K562 (cell line): ENCODE results near the gene HIPK2. TPM values are rescaled to one million over a fixed set of nuclear protein-coding genes. Genes with fewer than 3 reads are reported as not detected.

Experiments
- ATAC-seq: fragments of 200-7000 bp; cut with Tn5 transposase; 3 replicates; pipeline ENCODE4 v1.9.1; 2020; ENCODE audit warnings: moderate library complexity
- BruUV-seq: library from RNA; stranded (reverse); fragments of 400-500 nt; replicated peaks from 2 replicates; lab custom pipeline; 2021; lab: Mats Ljungman, UMichigan
- CTCF ChIA-PET: fragments of 300-600 bp; formaldehyde crosslinking; extraction: SDS; loops from one replicate; lab custom pipeline; 2021; ENCODE audit warnings: low intra/inter-chr PET ratio; lab: Yijun Ruan, JAX
- POLR2A ChIA-PET: fragments of 300-600, 350-650 bp; sonication (Branson Sonifier 250); formaldehyde crosslinking; extraction: SDS; loops from one replicate; lab custom pipeline; 2021; ENCODE audit warnings: antibody characterized with exemption, inconsistent platforms; lab: Yijun Ruan, JAX
- DNase-seq, 4 experiments: peaks; one replicate each; pipeline versions ENCODE4 v3.0.0 to v3.0.0-alpha.2; 2011 to 2018; ENCODE audit warnings: low spot score in 3 of 4, mixed read lengths in 3 of 4; ENCODE audit errors: extremely low read depth in 1 of 4
- FAIRE-seq: peaks from 2 replicates; lab custom pipeline; 2011; peaks lifted over from hg19 to GRCh38; lab: Jason Lieb, UNC
- H2AFZ ChIP-seq: 2 replicates; pipeline ENCODE4 v1.6.0; 2011; ENCODE audit warnings: low read depth, low read length, control low read depth, inconsistent platforms
- H3K27ac ChIP-seq: fragments of 200-600 bp; 3 replicates; pipeline ENCODE4 v1.8.0; 2011; ENCODE audit warnings: low read depth, mild to moderate bottlenecking, control low read depth, inconsistent platforms, low read length, moderate library complexity, mixed read lengths; ENCODE audit errors: extremely low read depth
- H3K27me3 ChIP-seq, 2 experiments: fragments of 300-600 bp in 1 of 2; 2 replicates in 1 of 2; 3 replicates in 1 of 2; pipeline versions ENCODE4 v1.6.0 to v1.8.0; 2011; ENCODE audit warnings: inconsistent platforms in 2 of 2, low read length in 2 of 2, mild to moderate bottlenecking in 1 of 2, mixed read lengths in 1 of 2, moderate library complexity in 1 of 2; ENCODE audit not compliant: control insufficient read depth in 2 of 2, insufficient read depth in 2 of 2
- H3K36me3 ChIP-seq: fragments of 300-600 bp; 3 replicates; pipeline ENCODE4 v1.8.0; 2011; ENCODE audit warnings: mild to moderate bottlenecking, low read length, inconsistent platforms; ENCODE audit not compliant: control insufficient read depth, insufficient read depth
- H3K4me1 ChIP-seq, 2 experiments: fragments of 200-600 bp in 1 of 2; replicated peaks in 1 of 2; 2 replicates in 1 of 2; 3 replicates in 1 of 2; pipeline versions ENCODE4 v1.5.1 to v1.8.0; 2011; ENCODE audit warnings: inconsistent platforms in 2 of 2, low read length in 2 of 2, mild to moderate bottlenecking in 1 of 2, mixed read lengths in 1 of 2, moderate library complexity in 1 of 2; ENCODE audit not compliant: control insufficient read depth in 2 of 2, insufficient read depth in 2 of 2
- H3K4me2 ChIP-seq: 2 replicates; pipeline ENCODE4 v1.6.1; 2011; ENCODE audit warnings: low read length, control low read depth, inconsistent platforms, mixed read lengths; ENCODE audit not compliant: insufficient read depth
- H3K4me3 ChIP-seq: fragments of 200-600 bp; sonication (generic), shearing (Covaris generic); 2 replicates; pipeline ENCODE4 v1.5.1; 2016; ENCODE audit warnings: control low read depth, inconsistent platforms
- H3K79me2 ChIP-seq: fragments of 200-600 bp; 3 replicates; pipeline ENCODE4 v1.8.0; 2011; ENCODE audit warnings: low read length, inconsistent platforms; ENCODE audit not compliant: control insufficient read depth, insufficient read depth
- H3K9ac ChIP-seq, 2 experiments: 2 replicates each; pipeline versions ENCODE4 v1.6.0 to v1.6.1; 2011; ENCODE audit warnings: low read depth in 2 of 2, low read length in 2 of 2, control low read depth in 1 of 2, inconsistent platforms in 1 of 2, mild to moderate bottlenecking in 1 of 2, mixed read lengths in 1 of 2; ENCODE audit not compliant: insufficient read depth in 1 of 2
- H3K9me1 ChIP-seq: one replicate; pipeline ENCODE4 v1.6.0; 2011; ENCODE audit warnings: inconsistent platforms, mild to moderate bottlenecking, low read length, moderate library complexity; ENCODE audit not compliant: control insufficient read depth, insufficient read depth
- H3K9me3 ChIP-seq: replicated peaks from 2 replicates; pipeline ENCODE4 v1.5.1; 2011; ENCODE audit warnings: low read depth, low read length, inconsistent platforms; ENCODE audit not compliant: control insufficient read depth, insufficient read depth
- H4K20me1 ChIP-seq: replicated peaks from 2 replicates; pipeline ENCODE4 v1.6.1; 2011; ENCODE audit warnings: low read length, inconsistent platforms, mixed read lengths; ENCODE audit not compliant: control insufficient read depth, insufficient read depth
- ARID1B ChIP-seq: fragments of 450-650 bp; IDR thresholded peaks from 2 replicates; pipeline ENCODE4 v1.6.1; 2016; ENCODE audit warnings: antibody characterized with exemption, mild to moderate bottlenecking, inconsistent platforms
- CHCHD3 ChIP-seq: fragments of 250-450 bp; sonication (Bioruptor Pico); IDR thresholded peaks from 2 replicates; pipeline ENCODE4 v2.1.2; 2022; ENCODE audit warnings: mild to moderate bottlenecking
- CREBBP ChIP-seq: IDR thresholded peaks from one replicate; pipeline ENCODE4 v1.6.1; 2012; ENCODE audit warnings: low read depth, mild to moderate bottlenecking, control low read depth, inconsistent platforms, low read length
- CTBP1 ChIP-seq: fragments of 450-650 bp; IDR thresholded peaks from 2 replicates; pipeline ENCODE4 v1.6.1; 2016; ENCODE audit warnings: borderline replicate concordance
- POLR2AphosphoS5 ChIP-seq: IDR thresholded peaks from 2 replicates; pipeline ENCODE4 v1.6.1; 2011; ENCODE audit warnings: mild to moderate bottlenecking, low read depth, low read length, moderate library complexity; ENCODE audit not compliant: control insufficient read depth, insufficient read depth
- RAD51 ChIP-seq: fragments of 450-650 bp; IDR thresholded peaks from 2 replicates; pipeline ENCODE4 v1.7.1; 2016; ENCODE audit warnings: low read depth, mild to moderate bottlenecking, borderline replicate concordance
- SMAD4 ChIP-seq: fragments of 250-450 bp; sonication (Bioruptor Pico); conservative IDR thresholded peaks from 2 replicates; pipeline ENCODE4 v1.8.0; 2021; ENCODE audit warnings: inconsistent platforms, mild to moderate bottlenecking, moderate library complexity
- SMARCA4 ChIP-seq: fragments of 450-650 bp; IDR thresholded peaks from 2 replicates; pipeline ENCODE4 v1.6.1; 2016
- SMARCE1 ChIP-seq: fragments of 450-650 bp; IDR thresholded peaks from 2 replicates; pipeline ENCODE4 v1.7.1; 2016; ENCODE audit warnings: mild to moderate bottlenecking
- TEAD4 ChIP-seq, 2 experiments: sonication (generic) in 1 of 2; formaldehyde crosslinking in 1 of 2; IDR thresholded peaks; 2 replicates each; pipeline versions ENCODE4 v1.6.1 to v1.8.0; 2012 to 2022; ENCODE audit warnings: borderline replicate concordance in 1 of 2, inconsistent platforms in 1 of 2, low read length in 1 of 2, mild to moderate bottlenecking in 1 of 2, missing genetic modification reagents in 1 of 2
- ZFX ChIP-seq: sonication (generic); formaldehyde crosslinking; IDR thresholded peaks from 2 replicates; pipeline ENCODE4 v1.8.0; 2022; ENCODE audit warnings: mild to moderate bottlenecking, missing genetic modification reagents, moderate library complexity
- ZNF133 ChIP-seq: fragments of 250-450 bp; sonication (Bioruptor Pico); IDR thresholded peaks from 2 replicates; pipeline ENCODE4 v1.4.0; 2020; ENCODE audit warnings: mild to moderate bottlenecking
- ZNF316 ChIP-seq: fragments of 450-650 bp; IDR thresholded peaks from 2 replicates; pipeline ENCODE4 v1.6.1; 2016
- ZNF518B ChIP-seq: fragments of 250-450 bp; sonication (Bioruptor Pico); IDR thresholded peaks from 2 replicates; pipeline ENCODE4 v1.5.0; 2021; ENCODE audit warnings: mild to moderate bottlenecking, moderate library complexity
- ZNF592 ChIP-seq: fragments of 450-650 bp; IDR thresholded peaks from 2 replicates; pipeline ENCODE4 v1.6.1; 2017; ENCODE audit warnings: antibody characterized with exemption, mild to moderate bottlenecking
- WGBS: fragments of 100-300 bp; shearing (Covaris generic); methylation state at CpG from one replicate; pipeline ENCODE4 v1.1.6; 2016; ENCODE audit warnings: low coverage, mixed read lengths; ENCODE audit not compliant: insufficient coverage; ENCODE audit errors: missing lambda C conversion rate; 5-methylcytosine and 5-hydroxymethylcytosine counted together
- in situ Hi-C: fragments of 300-500 bp; cut with MboI; formaldehyde crosslinking; loops from 4 replicates; pipeline ENCODE4 v1.15.0; 2018; ENCODE audit warnings: inconsistent platforms, mixed read lengths
- intact Hi-C: fragments of 100-400 bp; cut with micrococcal nuclease; formaldehyde crosslinking; loops from 2 replicates; pipeline ENCODE4 v1.14.2; 2022
- polyA plus RNA-seq, 8 experiments: library from polyadenylated mRNA; depleted of rRNA in 4 of 8; stranded (reverse) in 5 of 8; unstranded in 3 of 8; fragments of >200 nt; fragmentation: Nextera tagmentation in 2 of 8; fragmentation: Illumina TruSeq in 1 of 8; extraction: Ambion mirVana in 2 of 8; extraction: Trizol in 1 of 8; gene quantifications; 2 replicates each; pipeline versions ENCODE4 v1.2.1 to v1.2.3, GENCODE V29; 2011 to 2014; ENCODE audit warnings: inconsistent platforms in 1 of 8, missing spikeins in 1 of 8
- total RNA-seq, 7 experiments: library from RNA; depleted of rRNA in 6 of 7; stranded (reverse); fragments of >200 nt in 6 of 7; fragmentation: Illumina TruSeq in 2 of 7; extraction: Trizol in 2 of 7; gene quantifications; 2 replicates each; pipeline versions ENCODE4 v1.2.1 to v1.2.3, GENCODE V29; 2011 to 2021; ENCODE audit warnings: low replicate concordance in 1 of 7

HIPK2 gene
- total and polyA plus RNA-seq, 9 of the 15 experiments (the other 6 are each of a cell fraction or from before 2014, with no cell fraction given), result 0.69 to 19.8 (median 5.1) TPM

DNA sequence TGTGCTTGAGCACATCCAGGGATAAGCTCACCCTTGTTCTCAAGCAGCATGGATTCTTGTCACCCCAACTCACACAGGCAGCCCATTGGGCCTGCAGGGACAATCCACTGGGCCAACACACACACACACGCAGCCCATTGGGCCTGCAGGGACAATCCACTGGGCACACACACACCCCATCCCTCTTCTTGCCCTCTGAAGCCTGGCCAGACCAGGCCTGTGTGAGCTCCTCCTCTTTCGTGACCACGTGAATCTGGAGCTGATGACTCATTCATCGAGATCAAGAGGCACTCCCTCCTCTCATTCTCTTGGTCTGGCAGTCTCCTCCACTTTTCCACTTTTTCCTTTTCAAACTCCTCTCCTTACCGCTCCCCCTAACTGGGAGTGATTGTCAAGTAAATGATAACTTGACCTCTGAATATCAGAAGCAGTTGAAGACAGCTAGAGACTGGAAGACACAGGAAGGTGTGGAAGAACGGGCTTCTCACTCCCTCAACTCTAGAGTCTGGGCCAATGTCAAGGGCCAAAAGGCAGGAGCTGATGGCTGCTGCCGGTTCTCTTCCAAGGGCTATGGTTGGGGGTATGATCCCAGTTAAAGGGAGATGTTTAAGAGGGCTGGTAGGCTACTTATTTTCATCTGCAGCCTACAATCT is 89.7 kb downstream of the HIPK2 start:
- CTCF ChIA-PET, result no interaction called here
- peak overlapping the region; percentile 24; the same call in 1 of the 3 replicates for H3K27ac ChIP-seq
- intact Hi-C loops, result no loop called here
- no peaks in the 10 kb centered on the region for H4K20me1 ChIP-seq
- H3K4me1 ChIP-seq, result peaks cover 8 to 12% of the 10 kb centered on the region in 2 experiments; a peak in 4 of 5 replicates
- no peaks in the 10 kb centered on the region for H3K36me3 ChIP-seq
- WGBS, result 5% methylated on average over 7 of the region's 7 CpGs
- H2AFZ ChIP-seq, result peak overlapping the region; percentile 78
- H3K9me3 ChIP-seq, result no peaks in the 10 kb centered on the region; the same call in 1 of the 2 replicates
- no TSS peak for BruUV-seq
- H3K27me3 ChIP-seq, result no peaks in the 10 kb centered on the region
- H3K9me1 ChIP-seq, result no peaks in the 10 kb centered on the region
- no peaks in the 10 kb centered on the region for H3K79me2 ChIP-seq
- POLR2A ChIA-PET, result interaction anchor here (0.5 to 0.8 kb wide), 2 partner anchors 189 to 582 kb away, joined by 3 read pairs; no protein-coding TSS in a partner anchor
- peak; percentile 77 for FAIRE-seq
- peak; percentile 83 to 89 (median 84) for DNase-seq
- no peak overlapping the region for H3K4me3 ChIP-seq
- H3K9ac ChIP-seq, result 0 out of 4 replicates have a peak overlapping the region, but pooled peaks of 1 of the 2 experiments have one; percentile 5
- H3K4me2 ChIP-seq, result peak overlapping the region; percentile 19
- in situ Hi-C loops, result no loop called here
- peak; percentile 100 for ATAC-seq
- TF ChIP-seq ZNF518B (CRISPR knock-in tag), result no peak
- no peak for TF ChIP-seq TEAD4 (IDR thresholded peaks at IDR 0.05; ENCODE audit: low read length)
- TF ChIP-seq TEAD4 (CRISPR knock-in tag; IDR thresholded peaks at IDR 0.05; ENCODE audit: borderline replicate concordance), result no peak
- TF ChIP-seq ZNF133 (CRISPR knock-in tag), result no peak
- peak; percentile 8; the same call in 1 of the 2 replicates for TF ChIP-seq CTBP1
- peak; percentile 41 for TF ChIP-seq ZFX
- TF ChIP-seq ZNF592, result peak; percentile 39; the same call in 1 of the 2 replicates
- TF ChIP-seq ARID1B, result peak; percentile 70
- peak; percentile 65; the same call in 1 of the 2 replicates for TF ChIP-seq SMAD4 (CRISPR knock-in tag)
- TF ChIP-seq SMARCE1, result peak; percentile 53; the same call in 1 of the 2 replicates
- peak; percentile 75 for TF ChIP-seq SMARCA4
- no peak for TF ChIP-seq CHCHD3 (CRISPR knock-in tag)
- TF ChIP-seq RAD51, result peak; percentile 74
- no peak for TF ChIP-seq CREBBP
- peak; percentile 59 for TF ChIP-seq ZNF316
- 0 out of 2 replicates have a peak, but pooled peaks have one; percentile 37 for TF ChIP-seq POLR2AphosphoS5
